HuH-7.5 (cell line): ENCODE measurements around the gene DPYSL5.

ENCODE experiments used
- DNase-seq: peaks from one replicate; pipeline ENCODE4 v3.0.0; 2011; ENCODE audit warnings: low spot score

DPYSL5 gene

DNA sequence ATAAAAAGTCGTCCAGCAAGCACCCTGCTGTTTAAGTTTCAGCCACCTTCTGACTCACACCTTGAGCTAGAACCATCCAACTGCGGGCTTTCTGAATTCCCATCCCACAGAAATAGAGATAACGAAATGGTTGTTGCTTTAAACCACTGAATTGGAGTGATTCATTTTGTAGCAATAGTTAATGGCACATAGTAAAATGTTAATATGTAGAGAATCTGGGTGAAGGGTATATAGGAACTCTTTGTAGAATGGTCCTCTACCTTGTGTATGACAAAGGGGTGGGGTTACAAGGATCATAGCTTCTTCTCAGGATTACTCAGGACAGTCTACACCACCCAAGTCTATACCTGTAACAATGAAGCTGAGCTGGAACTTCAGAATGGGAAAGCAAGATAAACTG is 120.1 kb downstream of the DPYSL5 start:
- no peak for DNase-seq

DNA sequence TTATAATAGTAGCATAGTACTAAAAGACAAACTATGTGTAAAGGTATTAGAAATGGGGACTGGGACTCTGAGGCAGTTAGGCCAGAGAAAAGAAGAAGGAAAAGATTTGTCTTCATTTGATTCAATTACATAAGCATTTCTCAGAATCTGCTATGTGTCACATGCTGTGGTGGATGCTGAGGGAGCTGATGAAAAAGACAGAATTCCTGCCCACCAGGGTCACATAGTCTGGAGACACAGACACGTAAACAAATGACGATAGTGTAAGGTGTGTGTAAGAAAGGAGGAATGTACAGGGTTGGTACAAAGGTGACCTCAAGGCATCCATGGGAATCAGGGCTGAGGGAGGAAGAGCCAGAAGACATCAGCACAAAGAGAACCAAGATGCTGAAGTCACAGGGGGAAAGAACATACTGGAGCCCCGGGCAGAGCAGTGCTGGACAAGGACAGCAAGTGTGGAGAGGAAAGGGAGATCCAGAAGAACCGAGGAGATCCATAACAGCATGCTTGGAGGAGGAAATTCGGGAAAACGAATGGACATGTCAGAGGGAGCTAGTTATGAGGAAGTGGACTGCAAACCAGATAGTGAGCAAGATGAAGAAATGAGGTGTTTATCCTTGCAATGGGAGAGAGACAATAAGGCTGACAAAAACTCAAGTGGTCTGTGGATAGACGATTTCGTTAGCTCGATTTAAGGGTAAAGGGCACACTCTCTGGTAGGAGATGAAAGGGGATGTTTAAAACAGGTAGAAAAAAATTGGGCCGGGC is 121.3 kb downstream of the DPYSL5 start:
- no peak for DNase-seq

GRCh38 chr2:26970244-26970927 is 122.5 kb downstream of the DPYSL5 start, which contains the start of gene MAPRE3:
MAPRE3 (plus strand) TSS chr2:26970637; CDS start chr2:27022219, 51,582 bp downstream.
- peak; percentile 84 for DNase-seq

DNA sequence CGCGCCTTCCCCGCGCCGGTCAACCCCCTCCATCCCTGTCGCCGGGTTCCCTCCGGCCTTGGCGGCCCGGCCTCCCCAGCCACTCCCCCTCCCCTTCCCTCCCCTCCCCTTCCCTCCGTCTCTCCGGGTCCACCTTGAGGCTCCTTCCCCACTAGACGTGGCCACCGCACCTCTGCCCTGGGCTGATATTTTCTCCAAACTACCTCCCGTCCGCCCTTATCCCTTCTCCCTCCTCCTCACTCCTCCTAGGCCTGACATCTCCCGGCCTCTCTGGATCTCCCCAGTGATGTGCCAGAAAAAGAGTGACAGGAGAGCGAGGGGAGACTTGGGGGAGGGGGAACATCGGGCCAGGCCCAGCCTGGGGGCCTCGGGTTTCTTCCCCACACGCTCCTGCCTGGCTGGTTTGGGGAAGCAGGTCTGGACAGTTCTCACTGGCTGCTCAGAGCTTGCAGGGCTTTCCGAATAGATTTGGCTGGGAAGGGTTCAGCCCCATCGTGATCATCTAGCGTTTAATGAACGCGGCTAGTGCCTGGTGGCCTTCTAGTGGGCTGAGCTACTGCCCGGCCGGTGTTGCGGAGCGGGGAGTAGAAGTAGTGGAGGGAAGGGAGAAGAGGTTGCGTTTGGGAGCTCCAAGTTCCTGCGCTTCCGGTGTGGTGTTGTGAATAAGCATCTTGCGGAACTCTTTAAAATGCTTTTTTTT is 123.1 kb downstream of the DPYSL5 start:
- peak; percentile 19 for DNase-seq

DNA sequence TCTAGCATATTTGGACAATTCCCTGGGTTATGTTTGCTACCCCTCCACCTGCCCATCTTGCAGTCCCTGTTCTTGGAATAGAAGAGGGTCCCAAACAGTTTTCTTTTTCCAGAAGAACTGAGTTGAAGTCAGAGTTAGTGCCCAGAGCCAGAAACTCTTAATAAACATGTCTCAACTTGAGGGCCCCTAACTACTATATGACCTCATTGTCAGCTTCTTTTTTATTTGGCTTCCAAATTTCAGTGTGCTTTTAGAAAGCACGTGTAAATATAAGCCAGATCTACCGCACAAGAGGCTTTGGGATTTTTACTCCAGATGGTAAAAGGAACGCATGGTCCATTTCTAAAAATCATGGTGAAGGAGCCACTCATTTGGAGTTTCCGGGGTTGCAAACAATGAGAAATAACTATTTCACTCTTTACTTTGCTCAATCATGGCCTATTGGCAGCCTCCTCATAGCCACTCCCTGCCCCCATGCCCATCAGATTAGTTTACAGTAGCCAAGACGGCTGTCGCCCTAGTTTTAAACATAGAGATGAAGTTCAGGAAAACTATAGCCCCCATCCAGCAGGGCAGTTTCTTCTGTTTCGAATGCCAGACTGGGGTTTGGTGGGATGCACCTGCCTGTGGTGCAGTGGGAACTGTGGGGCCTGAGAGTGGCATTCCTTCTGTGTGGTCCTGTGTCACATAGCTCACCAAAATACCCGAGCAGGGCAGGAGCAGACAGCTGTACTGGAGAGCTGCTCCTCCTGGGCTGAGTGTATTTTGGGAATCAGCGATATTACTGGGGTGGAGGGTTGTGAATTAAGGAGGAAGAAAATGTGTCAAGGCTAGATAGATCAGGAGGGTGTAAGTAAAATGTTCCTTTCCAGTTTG is 124.2 kb downstream of the DPYSL5 start:
- DNase-seq, result no peak

- DNase-seq, result no peak
Observed at GRCh38 chr2:26974352-26974751, 126.4 kb downstream of the DPYSL5 start.

DNA sequence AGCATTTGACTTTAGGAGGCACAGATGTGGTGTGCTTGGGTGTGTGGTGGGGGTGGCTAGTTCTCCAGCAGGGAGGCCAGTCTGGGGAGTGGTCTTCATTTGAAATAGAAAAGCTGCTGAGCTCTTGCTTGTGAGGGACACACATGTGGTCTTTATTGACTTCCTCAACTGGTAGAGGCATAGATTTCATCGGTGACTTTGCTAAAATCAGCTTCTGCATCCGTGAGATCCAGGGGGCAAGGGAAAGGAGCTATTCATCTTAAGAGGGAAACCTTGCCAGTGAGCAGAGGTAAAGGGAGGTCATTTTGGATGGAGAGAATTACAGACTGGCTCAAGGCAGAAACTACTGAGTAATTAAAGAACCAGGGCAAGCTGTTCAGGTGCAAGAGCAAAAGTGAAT is 127.2 kb downstream of the DPYSL5 start:
- DNase-seq, result no peak

DNA sequence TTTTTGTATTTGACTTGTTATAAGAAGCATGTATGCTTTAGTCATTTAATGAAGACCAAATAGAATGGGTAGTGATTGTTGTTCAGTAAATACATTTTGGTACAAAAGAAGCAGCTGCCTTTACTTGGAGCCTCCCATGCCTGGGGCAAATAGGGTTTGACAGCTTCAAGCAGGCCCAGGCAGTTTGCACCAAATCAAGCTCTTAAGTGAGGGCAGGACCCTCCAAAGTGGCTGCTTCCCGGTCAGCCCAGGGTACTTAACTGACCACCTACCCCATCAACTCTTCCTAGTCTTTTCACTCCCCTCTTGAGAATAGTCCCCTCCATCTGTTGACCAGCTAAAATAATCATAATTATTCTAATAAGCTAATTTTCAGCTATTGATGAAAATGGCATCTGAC is 127.7 kb downstream of the DPYSL5 start:
- no peak for DNase-seq

- no peak for DNase-seq
Observed at GRCh38 chr2:26976237-26976636, 128.3 kb downstream of the DPYSL5 start.

DNA sequence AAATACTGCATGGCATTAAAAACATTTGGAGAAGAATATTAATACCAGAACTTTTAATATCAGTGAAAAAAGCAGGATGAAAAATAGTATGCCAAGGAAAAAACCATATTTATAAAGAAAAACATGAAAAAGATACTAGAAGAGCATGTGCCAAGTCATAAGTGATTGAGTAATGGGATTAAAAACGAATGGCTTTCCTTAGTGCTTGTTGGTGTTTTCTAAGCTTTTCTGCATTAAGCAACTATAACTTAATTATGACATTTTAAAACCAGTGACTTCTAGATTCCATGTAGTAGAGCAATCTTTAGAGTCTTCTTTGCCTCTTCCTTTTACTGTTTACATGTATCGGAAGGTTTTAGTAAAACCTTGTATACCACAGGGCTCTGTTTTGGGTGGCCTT is 129.1 kb downstream of the DPYSL5 start:
- no peak for DNase-seq

DNA sequence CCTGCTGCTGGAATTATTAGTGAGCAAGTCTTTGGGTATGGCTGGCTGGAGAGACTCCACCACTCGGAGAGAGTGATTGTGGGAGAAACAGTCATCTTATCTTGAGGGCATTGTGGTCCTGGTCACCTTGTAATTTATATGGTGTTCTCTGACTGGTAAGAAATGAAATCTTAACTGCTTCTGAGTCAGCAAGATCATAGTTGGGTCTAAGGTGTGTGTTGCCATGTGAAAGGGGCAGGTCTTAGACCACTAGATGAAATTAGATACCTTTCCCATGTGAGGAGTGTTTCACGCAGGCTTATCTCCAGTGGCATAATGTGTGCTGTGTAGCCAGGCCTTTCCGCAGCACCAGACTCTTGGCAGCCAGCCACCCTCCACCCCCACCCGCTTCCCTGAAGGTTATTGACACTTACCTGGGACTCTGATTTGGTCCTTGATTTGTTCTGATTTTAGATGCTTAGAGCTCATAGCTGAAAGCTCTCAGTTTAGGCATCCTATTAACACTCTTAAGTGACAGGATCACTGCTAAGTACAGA is 130.2 kb downstream of the DPYSL5 start:
- DNase-seq, result no peak

GRCh38 chr2:26979741-26980140 is 131.8 kb downstream of the DPYSL5 start:
- DNase-seq, result no peak

GRCh38 chr2:26980971-26981370 is 133.0 kb downstream of the DPYSL5 start:
- DNase-seq, result no peak

DNA sequence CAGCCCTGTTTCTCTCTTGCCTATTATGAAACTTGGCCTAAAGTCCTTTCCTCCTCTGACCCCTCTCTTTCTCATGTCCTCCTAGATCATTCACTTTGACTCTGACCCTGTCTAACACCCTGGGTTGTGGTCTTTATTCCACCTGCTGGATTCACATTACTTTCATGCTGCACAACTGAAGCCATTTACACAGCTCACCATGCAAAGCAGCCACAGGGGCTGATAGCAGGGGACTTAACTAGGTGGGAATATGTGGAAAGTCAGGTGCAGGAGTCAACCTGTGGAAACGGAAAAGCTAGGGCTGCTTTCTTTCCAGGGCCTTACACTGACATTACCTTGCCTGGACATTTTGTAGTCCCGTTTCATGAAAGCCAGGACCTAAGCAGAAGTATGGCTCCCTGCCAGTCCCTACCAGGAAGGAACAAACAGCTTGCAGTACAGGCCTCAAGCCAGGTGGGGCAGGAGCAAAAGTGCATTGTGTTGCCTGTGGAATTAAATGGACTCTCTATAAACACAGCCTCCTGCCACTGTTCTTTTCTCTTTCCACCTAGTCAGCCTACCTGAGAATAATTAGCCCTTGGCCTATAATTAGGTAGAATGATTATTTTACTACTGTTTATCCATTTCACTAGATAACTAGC is 134.3 kb downstream of the DPYSL5 start:
- DNase-seq, result peak; percentile 60

GRCh38 chr2:26983746-26984145 is 135.8 kb downstream of the DPYSL5 start:
- DNase-seq, result no peak

DNA sequence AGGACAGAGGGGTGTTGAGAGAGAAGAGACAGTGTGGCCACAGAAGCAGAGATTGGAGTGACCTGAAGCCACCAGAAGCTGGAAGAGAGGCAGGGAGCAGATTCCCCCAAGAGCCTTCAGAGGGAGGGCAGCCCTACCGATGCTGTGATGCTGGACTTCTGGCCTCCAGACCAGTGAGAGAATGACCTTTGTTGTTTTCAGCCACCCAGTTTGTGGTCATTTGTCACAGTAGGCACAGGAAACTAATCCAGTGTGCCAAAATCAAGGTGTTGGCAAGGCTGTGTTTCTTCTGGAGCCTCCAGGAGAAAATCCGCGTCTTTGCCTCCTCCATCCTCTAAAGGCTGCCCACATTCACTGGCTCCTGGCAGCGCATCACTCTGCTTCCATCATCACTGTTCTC is 137.9 kb downstream of the DPYSL5 start:
- DNase-seq, result no peak

GRCh38 chr2:26986576-26986975 is 138.6 kb downstream of the DPYSL5 start:
- DNase-seq, result no peak

DNA sequence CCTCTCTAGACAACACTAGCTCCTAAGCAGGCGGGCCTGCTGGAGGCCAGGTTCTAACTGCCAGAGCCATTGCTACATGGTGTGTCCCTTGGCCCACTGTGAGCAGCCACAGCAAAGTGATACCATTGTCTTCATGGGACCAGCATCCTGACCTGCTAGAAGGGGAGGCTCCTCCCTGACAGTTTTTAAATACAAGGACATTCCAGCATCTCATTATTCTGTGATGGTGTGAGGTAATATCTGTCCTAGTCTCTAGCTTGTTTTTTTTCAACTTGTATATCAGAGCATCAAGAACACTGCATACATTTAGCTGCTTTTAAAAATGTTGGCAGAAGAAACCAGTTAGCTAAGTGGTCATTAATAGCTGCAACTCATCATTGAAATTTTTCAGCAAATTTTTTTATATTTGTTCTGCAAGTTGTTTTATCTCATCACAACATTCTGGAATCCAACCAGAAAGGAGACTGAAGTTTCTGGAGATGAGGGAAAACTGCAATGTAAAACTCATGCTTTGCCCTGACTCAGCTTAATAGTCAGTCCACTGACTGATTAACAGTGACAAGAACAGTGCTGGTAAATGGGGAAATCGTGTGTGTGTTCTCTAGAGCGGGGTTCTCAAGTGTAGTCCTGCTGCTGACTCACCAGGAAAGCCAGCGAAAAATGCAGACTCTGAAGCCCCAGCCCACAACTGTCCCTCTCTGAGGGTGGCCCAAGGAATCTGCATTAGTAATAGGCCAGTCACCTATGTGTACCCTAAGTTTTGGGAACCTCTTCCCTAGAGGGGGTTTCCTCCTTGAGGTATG is 140.3 kb downstream of the DPYSL5 start:
- no peak for DNase-seq

GRCh38 chr2:26989156-26989555 is 141.2 kb downstream of the DPYSL5 start:
- DNase-seq, result no peak

DNA sequence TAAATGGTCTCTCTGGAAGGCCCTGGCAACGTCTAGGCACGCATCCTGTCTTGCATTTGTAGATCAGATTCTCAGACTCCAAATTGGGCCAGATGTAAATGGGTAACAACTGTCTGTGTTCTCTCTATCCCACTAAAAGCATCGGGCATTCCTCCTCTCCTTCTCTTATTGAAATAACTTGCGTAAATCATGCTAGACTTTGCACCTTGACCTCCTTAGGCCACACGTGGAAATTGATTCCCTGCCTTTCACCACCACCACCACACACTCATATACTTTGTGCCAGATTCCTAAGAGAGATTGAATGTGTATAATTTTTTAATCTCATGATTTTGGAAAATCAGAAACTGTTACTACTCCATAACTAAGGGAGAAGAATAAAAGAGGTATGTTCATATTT is 143.8 kb downstream of the DPYSL5 start:
- DNase-seq, result no peak
